Measurements from ENCODE around the gene PCDHA10. TPM values are rescaled to one million over a fixed set of nuclear protein-coding genes. Genes with fewer than 3 reads are reported as not detected.
A peak's percentile ranks its signal among the peaks of the same experiment; 100 is the strongest.
"Not testable (repeated sequence)": the region's sequence is repeated elsewhere in the genome, so short reads cannot be mapped to it uniquely, and the experiment has no call there.

PCDHA10 gene
- total RNA-seq, 3 donors from 2014 or later, result 0.27 to 0.47 (median 0.29) TPM

- intact Hi-C loops (cut with DNase I, micrococcal nuclease), result no loop called here
- Histone ChIP-seq H3K4me3 (no peak overlapping the region), H3K36me3 (ENCODE audit: low read depth) (no peaks in the 10 kb centered on the region), H3K9me3 (peaks cover 38% of the 10 kb centered on the region), H3K4me1 (ENCODE audit: low read depth) (no peaks in the 10 kb centered on the region)
- no peak for DNase-seq
- ATAC-seq, result no peak
- TF ChIP-seq CTCF (IDR thresholded peaks at IDR 0.05), result no peak
Observed at GRCh38 chr5:140869555-140869886, 13.8 kb downstream of the PCDHA10 start.

GRCh38 chr5:140870221-140871201, 14.8 kb downstream of the PCDHA10 start:
- intact Hi-C loops (cut with DNase I, micrococcal nuclease), result no loop called here
- Histone ChIP-seq H3K36me3 (ENCODE audit: low read depth) (no peaks in the 10 kb centered on the region), H3K9me3 (peaks cover 45% of the 10 kb centered on the region), H3K4me3 (no peak overlapping the region), H3K4me1 (ENCODE audit: low read depth) (no peaks in the 10 kb centered on the region)
- TF ChIP-seq CTCF (IDR thresholded peaks at IDR 0.05), result no peak
- DNase-seq (no peak), ATAC-seq (no peak)

GRCh38 chr5:140875085-140876065, 19.7 kb downstream of the PCDHA10 start, which contains the start of gene PCDHA12:
PCDHA12 (plus strand) TSS chr5:140875308; CDS start chr5:140875473, 165 bp downstream.
- no peak within 1 kb of the TSS for H3K4me3 ChIP-seq
- ATAC-seq (no peak), DNase-seq (no peak)
- peaks cover 67% of the 10 kb centered on the region for H3K9me3 ChIP-seq
- no peaks in the 10 kb centered on the region for H3K36me3 ChIP-seq (ENCODE audit: low read depth)
- TF ChIP-seq CTCF (IDR thresholded peaks at IDR 0.05), result no peak
- no peaks in the 10 kb centered on the region for H3K4me1 ChIP-seq (ENCODE audit: low read depth)
- intact Hi-C loops (cut with DNase I, micrococcal nuclease), result no loop called here

GRCh38 chr5:140876541-140877261, 21.0 kb downstream of the PCDHA10 start:
- ATAC-seq; H3K4me3 ChIP-seq; intact Hi-C loops (cut with DNase I, micrococcal nuclease); H3K36me3 ChIP-seq (ENCODE audit: low read depth); DNase-seq; H3K4me1 ChIP-seq (ENCODE audit: low read depth): not testable (repeated sequence)
- H3K9me3 ChIP-seq, result peaks cover 57% of the 10 kb centered on the region

GRCh38 chr5:140877262-140877581, 21.5 kb downstream of the PCDHA10 start:
- Histone ChIP-seq H3K4me1 (ENCODE audit: low read depth) (no peaks in the 10 kb centered on the region), H3K9me3 (peaks cover 62% of the 10 kb centered on the region), H3K4me3 (no peak overlapping the region), H3K36me3 (ENCODE audit: low read depth) (no peaks in the 10 kb centered on the region)
- no peak for ATAC-seq
- peak in 1 of 3 donors; percentile 41 for DNase-seq
- intact Hi-C loops (cut with DNase I, micrococcal nuclease), result no loop called here
- TF ChIP-seq CTCF (IDR thresholded peaks at IDR 0.05), result no peak
